Ascending aorta (tissue), 2 donors: ENCODE measurements around the gene F2RL3. TPM values are rescaled to one million over a fixed set of nuclear protein-coding genes. Genes with fewer than 3 reads are reported as not detected.

ENCODE experiments used
- DNase-seq, 2 donors: peaks; one replicate each; pipeline ENCODE4 v3.0.0-alpha.2; 2019; ENCODE audit warnings: low spot score in 2 of 2
- H3K27ac ChIP-seq, 2 donors: fragments of 200-600 bp; sonication (generic); one replicate each; pipeline ENCODE4 v1.5.1; 2016 to 2017; ENCODE audit warnings: mild to moderate bottlenecking in 1 of 2
- H3K27me3 ChIP-seq: fragments of 200-600 bp; sonication (generic); one replicate; pipeline ENCODE4 v1.5.1; 2017
- H3K36me3 ChIP-seq, 2 donors: fragments of 200-600 bp; sonication (generic); one replicate each; pipeline ENCODE4 v1.5.1; 2016
- H3K4me1 ChIP-seq, 2 donors: fragments of 200-600 bp; sonication (generic); one replicate each; pipeline ENCODE4 v1.5.1; 2016 to 2017; ENCODE audit warnings: mild to moderate bottlenecking in 1 of 2
- H3K4me3 ChIP-seq, 2 donors: fragments of 200-600 bp; sonication (generic); one replicate each; pipeline ENCODE4 v1.5.1; 2016 to 2017; ENCODE audit warnings: mild to moderate bottlenecking in 1 of 2
- H3K9me3 ChIP-seq, 2 donors: fragments of 200-600 bp; sonication (generic); one replicate each; pipeline ENCODE4 v1.5.1; 2016
- CTCF ChIP-seq, 3 experiments: fragments of 200-600 bp in 2 of 3; fragments of 450-650 bp in 1 of 3; sonication (generic) in 2 of 3; IDR thresholded peaks; one replicate each; pipeline ENCODE4 v1.5.1; 2016 to 2019; ENCODE audit warnings: antibody characterized with exemption in 3 of 3, mild to moderate bottlenecking in 1 of 3, moderate library complexity in 1 of 3
- intact Hi-C: fragments of 100-400 bp; cut with DNase I; formaldehyde crosslinking; loops from one replicate; pipeline ENCODE4 v1.15.1; 2023
- total RNA-seq: library from RNA; depleted of rRNA; stranded (reverse); fragments of >200 nt; gene quantifications from one replicate; pipeline ENCODE4 v1.1.0, GENCODE V29; 2016

The F2RL3 gene
- total RNA-seq, 1 donor from 2014 or later: 7.6 TPM

GRCh38 chr19:16898361-16899015, 9.7 kb downstream of the F2RL3 start:
- peaks cover 3% of the 10 kb centered on the region in 2 donors for H3K4me1 ChIP-seq
- peak overlapping the region in 1 of 2 donors; percentile 87 for H3K4me3 ChIP-seq
- no peaks in the 10 kb centered on the region for H3K9me3 ChIP-seq
- intact Hi-C loops: no loop called here
- H3K27ac ChIP-seq: peak overlapping the region in 1 of 2 donors; percentile 66
- no peaks in the 10 kb centered on the region for H3K36me3 ChIP-seq
- no peak for DNase-seq
- H3K27me3 ChIP-seq: no peaks in the 10 kb centered on the region
- TF ChIP-seq CTCF (IDR thresholded peaks at IDR 0.05): no peak

GRCh38 chr19:16899566-16900075, 10.8 kb downstream of the F2RL3 start:
- Histone ChIP-seq H3K9me3 (no peaks in the 10 kb centered on the region), H3K27me3 (no peaks in the 10 kb centered on the region), H3K36me3 (no peaks in the 10 kb centered on the region), H3K4me1 (peaks cover 3% of the 10 kb centered on the region in 2 donors), H3K4me3 (no peak overlapping the region), H3K27ac (no peak overlapping the region)
- peak in 2 of 3 experiments; percentile 22 to 34 for TF ChIP-seq CTCF (IDR thresholded peaks at IDR 0.05)
- no peak for DNase-seq
- intact Hi-C loops: no loop called here

- Histone ChIP-seq H3K36me3 (no peaks in the 10 kb centered on the region), H3K27me3 (no peaks in the 10 kb centered on the region), H3K4me1 (peaks cover 0 to under 1% of the 10 kb centered on the region in 2 donors), H3K27ac (no peak overlapping the region), H3K9me3 (no peaks in the 10 kb centered on the region), H3K4me3 (no peak overlapping the region)
- intact Hi-C loops: no loop called here
- no peak for DNase-seq
- no peak for TF ChIP-seq CTCF (IDR thresholded peaks at IDR 0.05)
These were observed 12.8 kb downstream of the F2RL3 start for GRCh38 chr19:16901491-16902175.

GRCh38 chr19:16902545-16902944, 13.7 kb downstream of the F2RL3 start:
- DNase-seq: no peak
- TF ChIP-seq CTCF (IDR thresholded peaks at IDR 0.05): no peak
- no peak overlapping the region for H3K27ac ChIP-seq
- H3K36me3 ChIP-seq: no peaks in the 10 kb centered on the region
- H3K4me1 ChIP-seq: no peaks in the 10 kb centered on the region
- no peaks in the 10 kb centered on the region for H3K9me3 ChIP-seq
- H3K27me3 ChIP-seq: no peaks in the 10 kb centered on the region
- no peak overlapping the region for H3K4me3 ChIP-seq
- intact Hi-C loops: no loop called here

- Histone ChIP-seq H3K4me1 (no peaks in the 10 kb centered on the region), H3K4me3 (no peak overlapping the region), H3K9me3 (no peaks in the 10 kb centered on the region), H3K27ac (no peak overlapping the region), H3K36me3 (no peaks in the 10 kb centered on the region), H3K27me3 (no peaks in the 10 kb centered on the region)
- intact Hi-C loops: no loop called here
- DNase-seq: no peak
- no peak for TF ChIP-seq CTCF (IDR thresholded peaks at IDR 0.05)
These were observed 14.5 kb downstream of the F2RL3 start for GRCh38 chr19:16903347-16903746.
